ENCODE data around the gene GDF3. TPM values are rescaled to one million over a fixed set of nuclear protein-coding genes. Genes with fewer than 3 reads are reported as not detected.
"Not testable (repeated sequence)": the region's sequence is repeated elsewhere in the genome, so short reads cannot be mapped to it uniquely, and the experiment has no call there.

GDF3 gene
- total RNA-seq: not detected in 2 replicates
- not detected for polyA plus RNA-seq (2012)

DNA sequence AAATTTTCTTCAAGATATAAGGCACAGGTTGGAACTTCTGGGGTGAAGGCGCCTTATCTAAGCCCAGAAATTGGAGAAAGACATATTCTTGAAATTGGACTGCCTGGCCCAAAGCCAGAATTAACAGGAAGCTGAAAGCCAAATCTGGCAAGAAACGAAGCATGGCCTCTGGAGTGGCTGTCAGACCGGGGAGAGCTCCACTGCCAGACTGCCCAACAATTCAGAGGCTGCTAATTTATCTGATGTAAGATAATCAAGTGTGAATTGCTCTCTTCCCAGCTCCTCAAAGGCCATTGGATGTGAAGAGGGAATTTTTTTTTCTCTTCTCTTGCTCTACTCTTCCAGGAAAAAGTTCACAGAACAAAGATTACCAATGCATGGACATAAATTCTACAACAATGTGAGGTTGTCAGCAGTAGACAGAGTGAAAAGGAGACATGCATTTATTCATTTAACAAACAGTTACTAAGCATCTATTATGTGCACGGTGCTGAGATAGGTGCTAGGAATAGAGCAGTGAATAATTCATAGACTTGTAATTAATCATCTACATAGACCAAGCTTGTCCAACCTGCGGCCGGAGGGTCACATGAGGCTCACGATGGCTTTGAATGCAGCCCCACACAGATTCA, at the start of gene GDF3:
Gene GDF3, minus strand, starts transcription at position 210 of the 632 bp plus-strand sequence. Its CDS starts 47 bp downstream, at position 163.
- no peak for DNase-seq (ENCODE audit: low read depth)

DNA sequence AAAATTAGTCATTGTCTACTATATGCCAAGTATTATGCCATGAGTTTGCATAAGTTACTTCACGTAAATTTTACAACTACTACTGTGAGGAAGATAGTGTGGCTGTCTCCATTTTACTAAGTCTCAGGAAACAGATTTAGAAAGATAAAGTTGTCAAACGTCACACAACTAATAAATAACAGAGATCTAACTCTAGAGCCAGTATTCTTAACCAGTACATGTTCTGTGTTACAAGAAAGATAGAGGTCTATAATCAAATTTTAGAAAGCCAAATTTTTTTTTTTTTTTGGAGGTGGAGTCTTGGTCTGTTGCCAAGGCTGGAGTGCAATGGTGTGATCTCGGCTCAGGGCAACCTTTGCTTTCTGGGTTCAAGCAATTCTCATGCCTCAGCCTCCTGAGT, 37.4 kb upstream of the GDF3 start:
- no peak for DNase-seq (ENCODE audit: low read depth)

DNA sequence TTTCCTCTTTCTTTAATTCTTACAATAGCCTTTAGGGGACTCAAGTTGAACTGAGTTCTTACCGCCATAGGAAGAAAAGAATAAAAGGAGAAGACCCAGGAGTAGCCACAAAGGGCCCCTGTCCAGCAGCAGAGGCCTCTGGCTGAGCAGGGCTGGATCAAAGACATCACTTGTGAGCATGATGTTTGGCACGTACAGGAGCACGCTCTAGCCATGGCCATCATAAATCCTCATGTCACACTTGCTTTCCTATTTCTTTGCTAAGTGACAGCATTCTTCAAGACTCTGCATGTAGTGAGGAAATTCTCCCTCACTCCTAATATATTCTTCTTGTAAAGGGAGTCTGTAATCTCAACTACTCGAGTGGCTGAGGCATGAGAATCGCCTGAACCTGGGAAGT, 35.9 kb upstream of the GDF3 start:
- no peak for DNase-seq (ENCODE audit: low read depth)

DNA sequence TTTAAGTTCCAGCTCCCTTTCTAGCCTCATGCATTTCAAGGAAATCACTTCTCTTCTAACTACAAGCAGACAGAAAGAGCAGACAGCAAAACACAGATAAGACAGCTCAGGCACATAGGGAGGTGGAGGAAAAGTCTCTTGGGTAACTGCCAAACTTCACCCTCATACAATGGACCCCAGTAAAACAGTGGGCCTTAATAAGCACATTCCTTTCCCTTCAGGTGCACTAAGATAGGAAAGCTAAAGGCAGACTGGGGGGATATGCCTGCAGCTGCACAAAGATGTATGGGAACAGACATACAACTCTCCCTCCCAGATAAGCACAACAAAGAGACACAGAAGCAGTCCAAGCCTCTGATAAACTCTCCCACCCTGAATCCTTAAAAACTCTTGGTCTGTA, 35.4 kb upstream of the GDF3 start:
- not testable (repeated sequence) for DNase-seq (ENCODE audit: low read depth)

DNA sequence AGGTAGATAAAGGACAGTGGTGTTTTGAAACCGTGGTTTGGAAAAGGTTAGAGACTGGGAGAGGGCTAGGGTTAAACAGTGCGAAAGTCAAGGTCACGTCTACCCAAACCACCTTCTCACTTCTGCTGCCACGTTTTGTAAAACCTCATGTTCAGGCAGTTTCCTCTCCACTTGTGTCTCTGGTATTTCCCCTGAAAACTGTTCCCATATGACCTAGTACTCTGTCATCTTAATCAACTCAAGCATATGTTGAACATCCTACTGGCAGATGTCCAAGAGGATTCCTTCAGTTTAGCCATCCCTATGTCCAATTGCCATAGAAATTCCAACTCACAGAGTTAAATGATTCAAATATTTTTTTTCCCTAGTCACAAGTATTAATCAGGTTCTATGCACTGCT, 34.2 kb upstream of the GDF3 start:
- no peak for DNase-seq (ENCODE audit: low read depth)

DNA sequence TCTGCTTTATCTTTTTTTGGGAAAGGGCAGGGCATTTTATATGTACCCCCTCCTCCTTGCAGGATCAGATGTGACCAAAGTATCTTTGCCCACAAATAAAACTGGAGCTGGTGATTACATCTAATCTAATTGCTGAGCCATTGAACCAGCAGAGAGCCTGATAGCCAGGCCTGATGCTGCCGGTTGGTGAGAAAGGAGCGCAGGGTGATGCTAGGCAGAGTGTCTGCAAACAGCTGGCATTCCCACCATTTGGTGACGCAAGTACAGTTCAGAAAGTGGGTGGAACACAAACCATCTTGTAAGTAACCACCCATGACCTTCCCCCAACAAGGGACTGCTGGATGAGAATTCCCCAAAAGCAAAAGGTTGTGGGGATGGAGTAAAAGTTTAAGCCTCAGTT, 28.4 kb upstream of the GDF3 start:
- DNase-seq (ENCODE audit: low read depth): no peak

DNA sequence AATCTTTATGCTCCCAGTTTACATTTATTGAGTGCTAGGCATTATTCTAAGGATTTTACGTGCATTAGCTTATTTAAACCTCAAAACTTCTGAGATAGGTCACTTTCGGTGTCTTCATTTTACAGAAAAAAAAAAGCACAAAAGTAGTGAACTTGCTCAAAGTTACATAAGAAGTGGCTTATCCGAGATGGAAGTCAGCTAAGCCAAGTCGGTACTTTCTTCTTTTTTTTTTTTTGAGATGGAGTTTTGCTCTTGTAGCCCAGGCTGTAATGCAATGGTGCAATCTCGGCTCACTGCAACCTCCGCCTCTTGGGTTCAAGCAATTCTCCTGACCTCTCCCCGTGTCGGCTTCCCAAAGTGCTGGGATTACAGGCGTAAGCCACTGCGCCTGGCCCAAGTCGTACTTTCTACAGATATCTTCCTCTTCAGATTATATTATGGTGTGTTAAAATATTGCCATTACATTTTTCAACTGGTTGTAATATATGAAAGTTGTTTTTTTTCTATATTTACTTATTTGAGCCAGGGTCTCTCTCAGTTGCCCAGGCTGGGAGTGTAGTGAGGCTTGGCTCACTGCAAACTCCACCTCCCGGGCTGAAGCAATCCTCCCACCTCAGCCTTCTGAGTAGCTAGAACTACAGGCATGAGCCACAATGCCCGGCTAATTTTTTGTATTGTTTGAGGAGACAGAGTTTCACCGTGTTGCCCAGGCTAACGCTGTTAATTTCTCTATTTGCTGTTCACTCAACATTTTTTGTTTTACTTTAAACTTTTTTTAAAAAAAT, 24.6 kb upstream of the GDF3 start:
- no peak for DNase-seq (ENCODE audit: low read depth)

DNA sequence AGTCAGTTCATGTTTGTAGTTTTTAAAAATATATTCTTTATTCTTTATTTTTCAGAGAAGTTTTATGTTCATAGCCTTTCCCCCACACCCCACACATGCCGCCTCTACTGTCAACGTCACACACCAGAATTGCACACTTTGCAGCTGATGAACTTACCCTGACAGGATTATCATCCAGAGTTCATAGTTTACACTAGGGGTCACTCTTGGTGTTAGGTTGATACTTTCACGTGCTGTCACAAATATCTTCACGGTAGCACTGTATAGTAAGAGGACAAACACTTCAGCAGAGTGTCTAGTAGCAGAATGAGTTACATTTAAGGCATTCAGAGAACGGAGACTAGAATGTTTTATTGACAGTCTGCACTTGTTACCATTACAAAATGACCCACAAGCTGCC, 20.8 kb upstream of the GDF3 start:
- peak; percentile 24 for DNase-seq (ENCODE audit: low read depth)

DNA sequence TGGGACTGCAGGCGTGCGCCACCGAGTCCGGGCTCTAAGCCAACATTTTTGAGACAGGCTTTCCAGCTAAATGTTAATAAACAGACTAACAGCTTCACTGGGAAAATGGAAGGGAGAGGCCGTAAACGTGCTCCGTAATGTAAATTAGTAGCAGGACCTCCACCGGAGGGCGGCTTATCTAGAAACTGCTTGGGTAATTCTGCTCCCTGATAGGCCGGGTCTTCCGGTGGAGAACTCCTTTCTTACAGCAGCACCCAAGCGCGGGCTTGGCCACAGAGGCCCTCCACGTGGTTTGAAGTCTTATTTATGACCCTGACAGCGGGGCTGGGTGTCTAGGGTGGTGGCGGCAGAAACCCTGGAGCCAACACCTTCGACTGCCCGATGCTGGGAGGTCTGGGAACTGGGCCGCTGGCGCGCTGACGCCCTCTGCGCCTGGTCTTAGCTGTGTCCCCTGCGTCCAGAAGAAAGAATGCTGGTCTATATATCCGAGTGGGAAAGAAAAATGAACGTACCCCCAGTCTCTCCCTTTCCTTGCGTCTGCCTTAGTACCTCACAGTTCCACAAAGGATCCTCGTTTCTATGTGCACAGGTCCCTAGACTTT, 17.4 kb upstream of the GDF3 start:
- no peak for DNase-seq (ENCODE audit: low read depth)

DNA sequence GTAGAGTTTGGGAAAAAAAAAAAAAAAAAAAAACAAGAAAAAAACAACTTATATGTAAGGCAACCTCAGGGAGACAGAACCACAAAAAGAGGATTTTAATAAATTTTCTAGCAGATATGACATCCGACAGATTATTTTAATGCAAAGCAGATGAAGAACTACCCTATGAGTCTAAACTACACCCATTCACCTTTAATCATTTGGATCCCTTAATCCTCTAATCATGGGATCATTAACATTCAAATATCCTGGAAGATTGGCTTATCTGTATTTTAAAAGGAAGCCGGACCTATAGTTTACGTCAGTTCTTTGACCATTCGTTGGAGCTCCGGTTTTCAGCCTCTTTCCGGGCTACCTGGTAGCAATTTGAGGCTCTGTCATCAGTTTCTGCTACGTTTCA, 15.6 kb upstream of the GDF3 start, which contains the start of gene DPPA3:
Gene DPPA3, plus strand, starts transcription at position 301 of the 400 bp plus-strand sequence. CDS start 138 bp downstream, outside the sequence.
- no peak for DNase-seq (ENCODE audit: low read depth)

DNA sequence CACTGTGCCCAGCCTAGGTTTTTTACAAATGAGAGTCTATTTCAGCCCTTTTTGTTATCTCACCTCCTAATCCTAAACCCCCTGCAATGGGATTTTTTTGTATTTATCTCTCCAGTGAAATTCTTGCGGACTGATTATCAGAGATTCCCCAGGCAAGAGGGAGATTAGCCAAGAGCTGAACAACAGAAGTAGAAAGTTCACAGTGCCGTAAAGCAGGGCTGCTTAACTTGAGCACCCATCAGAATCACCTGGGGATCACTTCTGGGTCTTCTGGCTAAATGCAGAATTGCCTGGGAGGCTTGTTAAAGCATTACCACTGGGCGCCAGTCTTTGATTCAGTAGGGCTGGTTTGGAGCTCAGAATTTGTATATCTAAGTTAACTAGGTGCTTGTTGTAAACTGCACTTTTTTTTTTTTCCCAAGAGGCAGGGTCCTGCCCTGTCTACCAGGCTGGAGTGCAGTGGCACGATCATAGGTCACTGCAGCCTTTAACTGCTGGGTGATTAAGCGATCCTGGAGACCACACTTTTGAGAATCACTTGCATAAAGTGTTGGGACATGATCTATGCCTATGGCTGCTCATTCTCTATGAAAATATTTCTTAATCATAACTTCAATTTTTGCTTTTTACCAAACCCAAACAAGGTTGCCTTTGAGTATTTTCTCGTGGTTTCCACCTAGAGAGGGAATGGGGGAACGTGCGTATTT, 14.5 kb upstream of the GDF3 start:
- no peak for DNase-seq (ENCODE audit: low read depth)

DNA sequence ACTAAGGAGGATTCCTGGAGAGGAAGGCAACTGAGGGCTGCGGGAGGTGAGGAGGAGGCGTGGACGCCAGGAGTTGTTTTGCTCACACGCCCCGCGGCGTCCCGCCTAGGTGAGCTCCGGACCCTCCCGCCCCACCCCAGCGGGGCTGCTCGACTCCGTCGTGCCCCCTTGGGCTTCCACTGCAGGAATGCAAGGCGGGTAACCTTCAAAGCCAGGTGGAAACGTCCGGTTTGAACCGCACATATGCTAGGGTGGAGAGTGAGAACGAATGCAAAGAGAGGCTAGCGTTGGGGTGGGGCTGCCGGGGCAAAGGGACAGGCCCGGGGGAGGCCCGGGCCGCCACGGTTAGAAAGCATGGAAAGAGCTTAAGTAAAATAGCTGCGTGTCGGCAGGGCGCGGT, 10.3 kb upstream of the GDF3 start:
- no peak for DNase-seq (ENCODE audit: low read depth)

DNA sequence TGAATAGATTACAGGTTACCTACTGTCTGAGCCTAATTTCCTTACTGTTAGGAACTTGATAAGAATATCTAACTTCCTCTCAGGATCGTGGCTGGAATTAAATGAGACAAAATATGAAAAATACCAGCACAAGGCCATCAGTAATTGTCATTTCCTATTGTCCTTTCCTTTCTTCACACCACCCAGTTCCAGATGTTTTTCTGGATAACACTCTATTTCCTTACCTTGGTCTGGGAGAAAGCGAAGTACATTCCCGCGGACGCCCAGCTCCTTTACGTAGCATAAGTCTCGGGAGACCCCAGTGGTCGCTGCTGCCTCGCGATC, 376 bp downstream of the GDF3 start:
- no peak for DNase-seq (ENCODE audit: low read depth)

DNA sequence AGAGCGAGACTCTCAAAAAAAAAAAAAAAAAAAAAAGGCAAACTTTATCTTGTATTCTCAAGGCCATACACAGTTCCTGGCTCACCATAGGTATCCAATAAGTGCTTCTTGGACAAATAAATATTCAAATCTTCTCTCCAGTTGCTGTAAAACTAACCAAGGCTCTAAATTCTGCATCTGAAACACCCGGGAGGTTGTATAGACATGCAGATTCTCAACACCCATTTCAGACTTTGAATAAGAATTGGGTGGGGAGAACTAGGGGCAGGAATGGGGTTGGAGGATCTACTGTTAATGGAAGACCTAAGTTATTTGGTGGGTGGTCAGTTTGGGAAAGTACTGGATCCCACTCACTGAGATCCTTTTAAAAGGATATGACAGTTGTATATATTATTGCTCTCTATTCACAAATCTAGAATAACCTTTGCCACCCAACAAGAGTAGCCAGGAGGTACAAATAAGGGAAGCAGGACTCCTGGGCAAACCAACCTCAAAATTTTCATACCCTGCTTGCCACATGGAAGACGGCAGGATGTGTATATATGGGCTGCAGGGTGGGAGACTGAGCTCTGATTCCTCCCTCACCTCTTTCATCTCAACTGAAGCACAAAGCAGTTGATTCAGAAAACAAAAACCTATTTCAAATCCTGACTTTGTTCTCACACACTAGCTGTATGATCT, 879 bp downstream of the GDF3 start:
- no peak for DNase-seq (ENCODE audit: low read depth)

DNA sequence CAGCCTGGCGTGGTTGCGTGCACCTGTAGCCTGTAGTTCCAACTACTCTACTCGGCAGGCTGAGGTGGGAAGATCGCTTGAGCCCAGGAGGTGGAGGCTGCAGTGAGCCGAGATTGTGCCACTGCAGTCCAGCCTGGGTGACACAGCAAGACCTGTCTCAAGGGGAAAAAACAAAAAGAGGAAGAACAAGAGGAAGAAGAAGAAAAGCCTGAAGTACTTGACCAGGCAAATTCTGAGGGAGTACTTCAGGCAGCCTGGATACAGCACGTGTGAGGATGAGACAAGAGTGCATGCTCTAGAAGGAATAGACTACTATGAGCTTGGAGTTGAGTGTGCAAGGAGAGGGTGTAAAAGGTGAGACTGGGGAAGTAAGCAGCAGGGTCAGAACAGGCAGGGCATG, 1.8 kb downstream of the GDF3 start:
- DNase-seq (ENCODE audit: low read depth): no peak

DNA sequence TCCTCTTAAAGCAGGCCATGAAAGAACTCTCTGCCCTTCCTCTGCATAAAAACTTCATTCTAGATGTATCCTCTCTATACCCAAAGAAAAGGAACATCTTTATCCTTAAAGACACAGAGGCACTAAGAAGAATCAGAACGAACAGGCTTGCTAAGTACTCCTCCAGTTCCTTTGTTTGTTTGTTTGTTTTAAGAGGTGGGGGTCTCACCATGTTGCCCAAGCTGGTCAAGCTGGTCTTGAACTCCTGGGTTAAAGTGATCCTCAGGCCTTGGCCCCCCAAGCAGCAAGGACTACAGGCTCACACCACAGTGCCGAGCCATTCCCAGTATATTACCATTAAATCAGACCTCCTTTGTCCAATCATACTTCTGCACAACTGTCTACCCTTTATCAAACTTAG, 14.0 kb downstream of the GDF3 start:
- no peak for DNase-seq (ENCODE audit: low read depth)

DNA sequence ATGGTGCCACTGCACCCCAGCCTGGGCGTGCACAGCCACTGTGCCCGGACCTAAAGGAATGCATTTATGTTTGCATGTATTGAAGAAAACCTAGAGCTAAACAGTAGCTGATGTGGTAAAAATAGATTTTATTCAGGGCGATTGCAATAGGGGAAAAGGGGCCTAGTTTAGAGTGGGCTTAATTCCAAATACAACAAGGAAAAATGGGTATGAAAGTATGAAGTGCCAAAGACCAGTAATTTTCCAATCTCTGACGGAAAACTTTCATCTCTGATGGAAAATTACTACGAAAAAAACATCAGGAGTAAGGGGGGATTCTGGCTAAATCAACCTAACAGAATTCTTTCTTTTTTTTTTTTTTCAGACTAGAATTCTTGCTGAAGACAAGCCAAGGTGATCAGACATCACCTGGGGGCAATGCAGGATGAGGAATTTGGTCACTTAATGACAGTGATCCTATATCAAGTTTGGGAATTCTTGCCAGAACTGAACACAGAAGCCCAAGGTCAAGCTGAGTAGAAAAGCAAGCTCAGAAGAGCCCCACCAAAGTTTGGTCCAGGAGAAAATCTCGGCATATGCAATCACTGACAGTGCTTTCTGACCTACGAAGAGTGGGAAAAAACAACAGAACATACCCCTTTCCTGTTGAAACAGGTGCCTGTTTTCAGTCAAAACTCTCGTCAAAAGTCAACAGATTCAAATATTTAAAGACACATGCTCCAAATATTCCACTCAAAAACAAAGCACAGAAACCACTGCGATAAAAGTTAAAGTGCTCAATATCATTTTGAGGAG, 16.1 kb downstream of the GDF3 start:
- DNase-seq (ENCODE audit: low read depth): no peak

DNA sequence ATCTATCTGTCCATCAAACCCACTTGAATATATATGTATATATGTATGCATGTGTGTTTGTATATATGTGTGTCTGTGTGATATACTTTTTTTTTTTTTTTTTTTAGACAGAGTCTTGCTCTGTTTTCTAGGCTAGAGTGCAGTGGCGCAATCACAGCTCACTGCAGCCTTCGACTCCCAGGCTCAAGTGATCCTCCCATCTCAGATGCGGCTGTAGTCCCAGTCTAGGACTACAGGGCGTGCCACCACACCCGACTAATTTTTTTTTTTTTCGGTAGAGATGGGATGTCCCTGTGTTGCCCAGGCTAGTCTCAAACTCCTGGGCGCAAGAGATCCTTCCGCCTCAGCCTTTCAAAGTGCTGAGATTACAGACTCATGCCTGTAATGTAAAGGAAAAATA, 16.8 kb downstream of the GDF3 start:
- no peak for DNase-seq (ENCODE audit: low read depth)

DNA sequence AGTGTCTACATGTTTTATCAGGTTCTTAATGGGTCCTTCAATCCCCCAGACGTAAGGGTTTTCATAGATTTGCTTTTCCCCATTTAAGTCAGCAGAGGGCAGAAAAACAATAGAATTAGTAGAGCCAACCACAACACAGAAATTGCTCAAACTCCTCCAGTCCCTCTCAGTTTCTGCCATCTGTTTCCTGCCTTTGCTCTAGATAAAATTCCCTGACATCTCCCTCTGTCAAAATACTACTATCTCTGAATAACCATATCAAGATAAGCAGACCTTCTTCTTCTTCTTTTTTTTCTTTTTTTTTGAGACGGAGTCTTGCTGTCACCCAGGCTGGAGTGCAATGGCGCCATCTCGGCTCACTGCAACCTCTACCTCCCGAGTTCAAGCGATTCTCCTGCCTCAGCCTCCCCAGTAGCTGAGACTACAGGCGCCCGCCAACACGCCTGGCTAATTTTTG, 18.1 kb downstream of the GDF3 start:
- DNase-seq (ENCODE audit: low read depth): peak; percentile 39

DNA sequence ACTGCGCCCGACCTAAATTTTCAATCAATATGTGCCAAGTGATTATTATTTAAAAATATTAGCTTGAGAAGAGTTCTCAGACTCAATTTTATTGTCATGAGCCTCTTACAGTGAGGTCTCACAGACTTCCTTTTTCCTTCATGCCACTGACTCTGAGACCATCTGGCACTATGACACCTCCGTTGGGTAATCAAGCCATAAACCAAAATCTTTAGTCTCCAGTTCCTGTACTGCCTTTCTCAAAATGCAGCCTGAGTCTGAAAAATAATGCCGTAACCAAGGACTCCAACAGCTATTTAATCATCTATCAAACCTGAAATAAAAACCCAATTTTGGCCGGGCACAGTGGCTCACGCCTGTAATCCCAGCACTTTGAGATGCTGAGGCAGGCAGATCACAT, 20.1 kb downstream of the GDF3 start:
- not testable (repeated sequence) for DNase-seq (ENCODE audit: low read depth)
